Stomach smooth muscle (tissue), 2 donors: ENCODE results near the gene CFB.

Source experiments
- H3K27ac ChIP-seq: one replicate; pipeline ENCODE4 v1.7.0; 2013; ENCODE audit warnings: mild to moderate bottlenecking, low read length, inconsistent platforms
- H3K27me3 ChIP-seq, 2 donors: one replicate each; pipeline ENCODE4 v1.7.0; 2013; ENCODE audit warnings: low read length in 2 of 2; ENCODE audit not compliant: insufficient read depth in 2 of 2, control insufficient read depth in 1 of 2
- H3K36me3 ChIP-seq, 2 donors: one replicate each; pipeline ENCODE4 v1.7.0; 2013; ENCODE audit warnings: low read length in 2 of 2; ENCODE audit not compliant: control insufficient read depth in 2 of 2, insufficient read depth in 2 of 2
- H3K4me1 ChIP-seq: one replicate; pipeline ENCODE4 v1.7.0; 2013; ENCODE audit warnings: low read length; ENCODE audit not compliant: control insufficient read depth, insufficient read depth
- H3K4me3 ChIP-seq, 2 donors: one replicate each; pipeline ENCODE4 v1.7.0; 2013; ENCODE audit warnings: low read length in 2 of 2
- H3K9ac ChIP-seq, 2 donors: one replicate each; pipeline ENCODE4 v1.7.0; 2013; ENCODE audit warnings: low read length in 2 of 2, mild to moderate bottlenecking in 1 of 2
- H3K9me3 ChIP-seq, 2 donors: one replicate each; pipeline ENCODE4 v1.7.0; 2013; ENCODE audit warnings: low read length in 2 of 2; ENCODE audit not compliant: control insufficient read depth in 2 of 2
- donor health status: healthy.
- donor health status: Pancreatic carcinoma.

CFB gene

DNA sequence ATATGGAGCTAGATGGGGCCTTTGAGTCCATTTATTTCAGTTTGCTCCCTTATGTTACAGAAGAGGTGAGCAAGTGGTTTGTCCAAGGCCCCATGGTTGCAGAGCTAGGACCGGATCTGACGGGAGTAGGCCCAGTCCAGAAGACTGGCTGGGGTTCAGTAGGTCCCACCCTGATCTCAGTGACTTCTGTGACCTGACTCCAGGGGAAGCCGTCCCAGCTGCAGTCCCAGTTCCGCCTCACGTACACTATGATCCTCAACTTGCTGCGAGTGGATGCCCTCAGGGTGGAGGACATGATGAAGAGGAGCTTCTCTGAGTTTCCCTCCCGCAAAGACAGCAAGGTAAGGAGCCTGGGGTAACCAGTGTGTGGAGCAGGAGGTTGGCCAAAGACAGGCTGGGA, 20.6 kb downstream of the CFB start:
- H3K27me3 ChIP-seq, result no peaks in the 10 kb centered on the region
- no peak overlapping the region for H3K9ac ChIP-seq
- H3K9me3 ChIP-seq, result no peaks in the 10 kb centered on the region
- peaks cover 23% of the 10 kb centered on the region for H3K4me1 ChIP-seq
- H3K36me3 ChIP-seq, result peaks cover 56 to 69% of the 10 kb centered on the region in 2 donors
- H3K4me3 ChIP-seq, result no peak overlapping the region
- no peak overlapping the region for H3K27ac ChIP-seq

- Histone ChIP-seq H3K4me3 (no peak overlapping the region), H3K9me3 (no peaks in the 10 kb centered on the region), H3K36me3 (peaks cover 49 to 61% of the 10 kb centered on the region in 2 donors), H3K4me1 (peaks cover 29% of the 10 kb centered on the region), H3K27ac (no peak overlapping the region), H3K9ac (no peak overlapping the region), H3K27me3 (no peaks in the 10 kb centered on the region)
Measured at GRCh38 chr6:31966997-31967925, 21.4 kb downstream of the CFB start.

DNA sequence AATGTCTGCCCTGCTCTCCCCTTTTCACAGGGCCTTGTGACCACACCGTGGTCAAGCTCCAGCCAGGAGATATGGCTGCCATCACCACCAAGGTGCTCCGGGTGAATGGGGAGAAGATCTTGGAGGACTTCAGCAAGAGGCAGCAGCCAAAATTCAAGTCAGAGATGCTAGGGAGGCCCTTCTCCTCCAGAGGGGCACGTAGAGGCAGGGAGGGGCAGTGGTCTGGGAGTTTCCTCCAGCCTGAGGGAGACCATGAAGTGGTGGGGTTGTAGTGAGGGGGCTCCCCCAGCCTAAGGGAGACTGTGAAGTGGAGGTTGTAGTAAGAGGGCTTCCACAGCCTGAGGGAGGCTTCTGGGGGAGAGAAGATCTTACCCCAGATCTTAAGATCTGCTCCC, 22.0 kb downstream of the CFB start:
- Histone ChIP-seq H3K4me1 (peaks cover 35% of the 10 kb centered on the region), H3K4me3 (no peak overlapping the region), H3K36me3 (peaks cover 43 to 54% of the 10 kb centered on the region in 2 donors), H3K27ac (no peak overlapping the region), H3K9me3 (no peaks in the 10 kb centered on the region), H3K27me3 (no peaks in the 10 kb centered on the region), H3K9ac (no peak overlapping the region)

DNA sequence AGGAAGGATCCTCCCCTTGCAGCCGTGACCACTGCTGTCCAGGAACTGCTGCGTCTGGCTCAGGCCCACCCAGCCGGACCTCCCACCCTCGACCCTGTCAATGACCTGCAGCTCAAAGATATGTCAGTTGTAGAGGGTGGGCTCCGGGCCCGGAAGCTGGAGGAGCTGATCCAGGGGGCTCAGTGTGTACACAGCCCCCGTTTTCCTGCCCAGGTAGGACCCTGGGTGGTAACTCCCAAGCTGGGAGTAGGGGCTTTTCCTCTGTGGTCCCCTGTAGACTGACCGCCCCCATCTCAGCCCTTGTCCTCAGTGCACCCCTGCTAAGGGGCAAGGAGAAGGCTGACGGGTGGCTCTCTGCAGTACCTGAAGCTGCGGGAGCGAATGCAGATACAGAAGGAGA, 22.4 kb downstream of the CFB start:
- Histone ChIP-seq H3K4me3 (no peak overlapping the region), H3K9ac (no peak overlapping the region), H3K27me3 (no peaks in the 10 kb centered on the region), H3K9me3 (no peaks in the 10 kb centered on the region), H3K4me1 (peaks cover 39% of the 10 kb centered on the region), H3K36me3 (peaks cover 39 to 52% of the 10 kb centered on the region in 2 donors), H3K27ac (no peak overlapping the region)

DNA sequence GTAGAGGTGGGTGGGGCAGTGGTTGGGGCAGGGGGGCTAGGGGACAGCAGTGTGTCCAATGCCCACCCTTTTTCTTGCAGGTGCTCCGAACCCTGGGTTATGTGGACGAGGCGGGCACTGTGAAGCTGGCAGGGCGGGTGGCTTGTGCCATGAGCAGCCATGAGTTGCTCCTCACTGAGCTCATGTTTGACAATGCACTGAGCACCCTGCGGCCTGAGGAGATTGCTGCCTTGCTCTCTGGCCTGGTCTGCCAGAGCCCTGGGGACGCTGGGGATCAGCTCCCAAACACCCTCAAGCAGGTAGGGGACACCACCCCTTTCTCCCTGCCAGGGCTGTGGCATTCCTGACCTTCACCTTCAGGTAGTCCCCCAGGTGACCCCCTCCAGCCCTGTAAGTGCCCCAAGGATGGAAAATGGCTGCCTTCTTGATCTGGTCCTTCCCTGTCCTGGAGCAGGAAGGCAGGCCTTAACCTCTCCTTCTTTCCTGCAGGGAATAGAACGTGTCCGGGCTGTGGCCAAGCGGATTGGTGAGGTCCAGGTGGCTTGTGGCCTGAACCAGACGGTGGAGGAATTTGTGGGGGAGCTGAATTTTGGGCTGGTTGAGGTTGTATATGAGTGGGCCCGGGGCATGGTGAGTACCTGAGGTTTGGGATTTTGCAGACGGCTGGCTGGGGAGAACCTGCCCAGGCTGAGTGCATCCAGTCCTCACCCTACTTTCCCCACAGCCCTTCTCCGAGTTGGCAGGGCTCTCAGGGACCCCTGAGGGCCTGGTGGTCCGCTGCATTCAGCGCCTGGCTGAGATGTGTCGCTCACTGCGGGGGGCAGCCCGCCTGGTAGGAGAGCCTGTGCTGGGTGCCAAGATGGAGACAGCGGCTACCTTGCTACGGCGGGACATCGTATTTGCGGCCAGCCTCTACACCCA, 23.2 kb downstream of the CFB start:
- H3K36me3 ChIP-seq, result peaks cover 32 to 46% of the 10 kb centered on the region in 2 donors
- no peak overlapping the region for H3K9ac ChIP-seq
- H3K4me1 ChIP-seq, result peaks cover 42% of the 10 kb centered on the region
- no peaks in the 10 kb centered on the region for H3K9me3 ChIP-seq
- no peak overlapping the region for H3K4me3 ChIP-seq
- no peak overlapping the region for H3K27ac ChIP-seq
- H3K27me3 ChIP-seq, result no peaks in the 10 kb centered on the region

DNA sequence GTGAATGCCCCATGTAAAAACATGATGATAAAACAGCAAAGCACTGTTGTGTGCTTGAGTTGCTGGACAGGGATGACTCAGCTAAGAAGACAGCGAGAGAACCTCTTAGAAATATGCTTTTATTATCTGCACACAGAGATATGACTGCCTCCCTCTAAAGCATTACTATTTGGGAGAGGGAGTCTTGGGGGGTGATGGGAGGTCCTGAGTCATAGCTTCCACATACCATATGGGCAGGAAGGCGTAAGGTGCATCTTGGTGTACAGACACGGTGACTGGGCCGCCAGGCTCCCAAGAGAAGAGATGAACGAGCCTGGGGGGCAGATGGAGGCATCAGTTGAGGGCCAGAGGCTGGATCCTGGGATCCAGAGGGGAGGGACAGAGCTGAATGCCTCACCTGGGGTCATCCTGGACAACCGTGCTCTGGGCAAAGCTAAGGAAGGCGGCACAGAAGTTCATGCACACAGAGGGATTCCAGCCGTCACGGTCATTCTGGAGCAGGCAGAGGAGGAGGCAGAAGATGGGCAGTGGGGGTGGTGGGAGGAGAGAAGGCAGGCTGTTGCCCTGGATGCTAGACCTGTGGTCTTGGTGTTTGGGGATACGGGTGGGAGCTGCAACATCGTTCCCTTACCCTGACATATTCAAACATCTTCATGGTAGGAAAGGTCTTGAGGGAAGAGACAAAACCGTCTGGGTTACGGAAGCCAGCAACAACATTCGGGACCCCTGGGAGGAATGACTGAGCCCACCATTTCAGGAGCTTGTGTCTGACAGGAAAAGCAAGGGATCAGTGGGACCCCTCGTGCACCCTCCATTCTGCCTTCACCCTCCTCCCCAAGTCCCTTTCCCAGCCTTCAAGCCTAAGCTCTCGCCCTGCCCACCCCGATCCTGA, 24.1 kb downstream of the CFB start:
- Histone ChIP-seq H3K9ac (no peak overlapping the region), H3K4me1 (peaks cover 42% of the 10 kb centered on the region), H3K27me3 (no peaks in the 10 kb centered on the region), H3K9me3 (no peaks in the 10 kb centered on the region), H3K4me3 (peak overlapping the region in 1 of 2 donors; percentile 97), H3K36me3 (peaks cover 28 to 41% of the 10 kb centered on the region in 2 donors), H3K27ac (peak overlapping the region; percentile 98)

- H3K4me3 ChIP-seq, result peak overlapping the region; percentile 75 to 97
- H3K27me3 ChIP-seq, result no peaks in the 10 kb centered on the region
- peak overlapping the region; percentile 74 to 99 for H3K9ac ChIP-seq
- peak overlapping the region; percentile 98 for H3K27ac ChIP-seq
- peaks cover 42% of the 10 kb centered on the region for H3K4me1 ChIP-seq
- no peaks in the 10 kb centered on the region for H3K9me3 ChIP-seq
- peaks cover 25 to 34% of the 10 kb centered on the region in 2 donors for H3K36me3 ChIP-seq
Measured at GRCh38 chr6:31970604-31971271, 24.8 kb downstream of the CFB start.

- Histone ChIP-seq H3K27ac (peak overlapping the region; percentile 98), H3K36me3 (peaks cover 23 to 27% of the 10 kb centered on the region in 2 donors), H3K4me3 (peak overlapping the region; percentile 75 to 97), H3K4me1 (peaks cover 42% of the 10 kb centered on the region), H3K9me3 (no peaks in the 10 kb centered on the region), H3K9ac (peak overlapping the region; percentile 74 to 99), H3K27me3 (no peaks in the 10 kb centered on the region)
Measured at GRCh38 chr6:31971279-31971992, 25.5 kb downstream of the CFB start.

DNA sequence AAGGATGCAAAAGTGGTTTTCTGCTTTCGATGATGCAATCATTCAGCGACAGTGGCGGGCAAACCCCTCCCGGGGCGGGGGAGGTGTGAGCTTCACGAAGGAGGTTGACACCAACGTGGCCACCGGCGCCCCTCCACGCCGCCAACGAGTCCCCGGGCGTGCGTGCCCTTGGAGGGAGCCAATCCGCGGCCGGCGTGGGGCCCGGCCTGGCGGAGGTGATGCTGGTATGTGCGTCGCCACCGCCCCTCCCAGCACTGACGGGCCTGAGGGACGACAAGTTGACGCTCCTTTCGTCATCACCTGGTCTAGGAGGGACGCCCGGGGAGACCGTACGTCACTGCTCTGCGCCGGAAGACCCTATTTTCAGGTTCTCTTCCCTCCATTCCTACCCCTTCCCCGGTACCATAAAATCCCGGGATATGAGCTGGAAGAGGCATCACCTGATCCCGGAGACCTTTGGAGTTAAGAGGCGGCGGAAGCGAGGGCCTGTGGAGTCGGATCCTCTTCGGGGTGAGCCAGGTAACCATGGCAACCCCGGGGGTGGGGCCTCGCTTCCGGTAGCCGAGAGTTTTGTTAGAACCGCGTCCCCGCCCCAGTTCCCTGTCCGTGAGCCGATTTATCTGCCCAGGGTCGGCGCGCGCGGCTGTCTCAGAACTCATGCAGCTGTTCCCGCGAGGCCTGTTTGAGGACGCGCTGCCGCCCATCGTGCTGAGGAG, 26.3 kb downstream of the CFB start, which contains the start of gene DXO:
TSS of gene DXO (minus strand) at position 146 of the 716 bp plus-strand sequence. CDS start 463 bp downstream, outside the sequence.
- peaks cover 42% of the 10 kb centered on the region for H3K4me1 ChIP-seq
- H3K4me3 ChIP-seq, result peak within 1 kb of the TSS; percentile 75 to 97
- H3K36me3 ChIP-seq, result peaks cover 16 to 20% of the 10 kb centered on the region in 2 donors
- H3K9me3 ChIP-seq, result no peaks in the 10 kb centered on the region
- no peaks in the 10 kb centered on the region for H3K27me3 ChIP-seq
- H3K27ac ChIP-seq, result peak within 1 kb of the TSS; percentile 98
- H3K9ac ChIP-seq, result peak within 1 kb of the TSS; percentile 74 to 99
